ENCODE results near the gene MEGF8.

Gene MEGF8

DNA sequence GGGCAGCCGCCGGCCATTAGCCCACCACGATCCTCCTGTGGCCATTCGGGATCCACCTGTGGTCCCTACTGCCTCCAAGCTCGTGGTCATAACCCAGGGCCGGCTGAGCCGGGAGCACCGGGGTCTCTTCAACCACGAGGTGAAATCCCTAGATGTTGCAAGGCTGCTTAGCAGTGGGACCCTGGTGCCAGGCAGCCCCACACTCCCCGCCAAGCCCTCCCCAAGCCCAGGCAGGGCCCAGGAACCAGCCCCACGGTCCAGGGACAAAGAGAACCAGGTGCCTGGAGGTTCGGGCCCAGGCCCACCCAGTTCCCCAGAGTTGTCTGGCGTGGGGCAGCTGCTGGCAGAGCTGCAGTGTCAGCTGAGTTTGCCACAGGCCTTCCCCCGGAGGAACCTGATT is 15.7 kb upstream of the MEGF8 start:
- DNase-seq (ENCODE audit: low read depth) = no peak
- no peak overlapping the region for H3K4me3 ChIP-seq (ENCODE audit: low read depth, low read length)
- TF ChIP-seq, protein P1, sequence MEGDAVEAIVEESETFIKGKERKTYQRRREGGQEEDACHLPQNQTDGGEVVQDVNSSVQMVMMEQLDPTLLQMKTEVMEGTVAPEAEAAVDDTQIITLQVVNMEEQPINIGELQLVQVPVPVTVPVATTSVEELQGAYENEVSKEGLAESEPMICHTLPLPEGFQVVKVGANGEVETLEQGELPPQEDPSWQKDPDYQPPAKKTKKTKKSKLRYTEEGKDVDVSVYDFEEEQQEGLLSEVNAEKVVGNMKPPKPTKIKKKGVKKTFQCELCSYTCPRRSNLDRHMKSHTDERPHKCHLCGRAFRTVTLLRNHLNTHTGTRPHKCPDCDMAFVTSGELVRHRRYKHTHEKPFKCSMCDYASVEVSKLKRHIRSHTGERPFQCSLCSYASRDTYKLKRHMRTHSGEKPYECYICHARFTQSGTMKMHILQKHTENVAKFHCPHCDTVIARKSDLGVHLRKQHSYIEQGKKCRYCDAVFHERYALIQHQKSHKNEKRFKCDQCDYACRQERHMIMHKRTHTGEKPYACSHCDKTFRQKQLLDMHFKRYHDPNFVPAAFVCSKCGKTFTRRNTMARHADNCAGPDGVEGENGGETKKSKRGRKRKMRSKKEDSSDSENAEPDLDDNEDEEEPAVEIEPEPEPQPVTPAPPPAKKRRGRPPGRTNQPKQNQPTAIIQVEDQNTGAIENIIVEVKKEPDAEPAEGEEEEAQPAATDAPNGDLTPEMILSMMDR (IDR thresholded peaks at IDR 0.05; ENCODE audit: control insufficient read depth, extremely low read depth, insufficient read depth) = no peak

DNA sequence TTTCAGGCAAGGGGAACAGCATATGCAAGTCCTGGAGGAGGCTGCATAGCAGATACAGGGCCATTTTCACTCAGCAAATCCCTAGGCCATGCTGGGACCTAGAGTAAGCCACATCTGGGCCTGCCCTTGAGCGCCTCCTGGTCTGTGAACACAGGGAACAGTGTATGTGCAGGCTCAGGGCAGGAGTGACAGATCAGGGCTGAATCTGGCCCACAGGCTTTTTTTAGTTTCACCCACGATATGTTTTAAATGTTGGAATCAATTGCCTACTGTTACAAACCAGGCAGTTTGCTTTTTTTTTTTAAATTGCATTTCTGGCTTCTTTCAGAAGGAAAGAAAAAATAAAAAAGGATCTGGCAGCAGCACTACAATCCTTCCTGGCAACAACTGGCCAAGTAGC is 13.8 kb upstream of the MEGF8 start:
- TF ChIP-seq, protein P1 (IDR thresholded peaks at IDR 0.05; ENCODE audit: control insufficient read depth, extremely low read depth, insufficient read depth) = no peak
- no peak for DNase-seq (ENCODE audit: low read depth)
- no peak overlapping the region for H3K4me3 ChIP-seq (ENCODE audit: low read depth, low read length)

DNA sequence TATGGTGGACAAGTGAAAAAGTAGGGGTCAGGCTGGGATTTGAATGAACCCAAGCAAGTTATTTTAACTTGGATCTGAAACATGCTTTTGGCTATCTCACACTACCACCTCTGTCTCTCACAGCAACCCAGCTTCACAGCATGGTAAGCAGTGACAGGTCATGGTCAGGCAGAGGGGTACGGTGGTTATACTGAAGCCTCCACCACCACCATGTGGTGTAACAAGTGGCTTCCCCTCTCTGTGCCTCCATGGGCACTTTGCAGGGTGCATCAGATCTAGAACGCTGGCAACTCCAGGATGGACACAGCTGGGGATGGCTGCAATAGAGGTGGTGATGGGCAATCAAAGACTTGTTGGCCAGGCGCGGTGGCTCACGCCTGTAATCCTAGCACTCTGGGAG is 13.1 kb upstream of the MEGF8 start:
- DNase-seq (ENCODE audit: low read depth) = no peak

DNA sequence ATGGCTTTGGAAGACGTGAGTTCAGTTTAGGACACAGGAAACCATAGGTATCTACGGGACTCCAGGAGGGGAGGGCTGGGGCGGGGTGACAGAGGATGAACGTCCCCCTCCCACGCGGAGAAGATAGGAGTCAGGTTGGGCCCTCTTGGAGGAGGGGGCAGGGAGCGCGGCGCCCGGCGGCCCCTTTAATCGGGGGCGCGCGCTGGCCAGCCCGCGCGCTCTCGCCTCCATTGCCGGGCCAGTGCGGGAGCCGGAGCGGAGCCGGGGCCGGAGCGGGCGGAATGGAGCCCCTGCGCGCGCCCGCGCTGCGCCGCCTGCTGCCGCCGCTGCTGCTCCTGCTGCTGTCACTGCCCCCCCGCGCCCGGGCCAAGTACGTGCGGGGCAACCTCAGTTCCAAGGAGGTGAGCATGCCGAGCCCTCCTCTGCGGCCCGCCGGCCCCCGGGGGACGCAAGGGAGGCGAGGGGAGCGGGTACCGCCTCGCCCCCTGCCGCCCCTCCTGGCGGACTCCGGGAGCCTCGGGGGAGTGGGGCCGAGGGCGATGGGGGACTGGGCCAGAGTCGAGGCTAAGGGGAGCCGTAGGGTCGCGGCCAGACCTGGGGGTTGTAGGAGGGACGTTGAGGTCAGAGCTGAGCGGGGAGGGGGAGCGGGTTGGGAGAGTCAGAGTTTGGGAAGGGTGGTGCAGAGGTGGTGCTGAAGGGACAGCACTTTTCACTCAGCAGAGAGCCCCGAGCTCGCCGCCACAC is 12.2 kb upstream of the MEGF8 start, which contains the start of gene TMEM145:
TSS of gene TMEM145 (plus strand) at position 214 of the 744 bp plus-strand sequence. CDS start at position 282, 68 bp downstream.
- H3K4me3 ChIP-seq (ENCODE audit: low read depth, low read length) = peak within 1 kb of the TSS; percentile 54
- TF ChIP-seq, protein P1 (IDR thresholded peaks at IDR 0.05; ENCODE audit: control insufficient read depth, extremely low read depth, insufficient read depth) = peak; percentile 17; the same call in 1 of the 2 replicates
- no peak for DNase-seq (ENCODE audit: low read depth)

More for the DNA sequence above, 13.1 kb upstream of the MEGF8 start:
- H3K4me3 ChIP-seq (ENCODE audit: low read depth, low read length) = no peak overlapping the region
- TF ChIP-seq, protein P1 (IDR thresholded peaks at IDR 0.05; ENCODE audit: control insufficient read depth, extremely low read depth, insufficient read depth) = no peak

DNA sequence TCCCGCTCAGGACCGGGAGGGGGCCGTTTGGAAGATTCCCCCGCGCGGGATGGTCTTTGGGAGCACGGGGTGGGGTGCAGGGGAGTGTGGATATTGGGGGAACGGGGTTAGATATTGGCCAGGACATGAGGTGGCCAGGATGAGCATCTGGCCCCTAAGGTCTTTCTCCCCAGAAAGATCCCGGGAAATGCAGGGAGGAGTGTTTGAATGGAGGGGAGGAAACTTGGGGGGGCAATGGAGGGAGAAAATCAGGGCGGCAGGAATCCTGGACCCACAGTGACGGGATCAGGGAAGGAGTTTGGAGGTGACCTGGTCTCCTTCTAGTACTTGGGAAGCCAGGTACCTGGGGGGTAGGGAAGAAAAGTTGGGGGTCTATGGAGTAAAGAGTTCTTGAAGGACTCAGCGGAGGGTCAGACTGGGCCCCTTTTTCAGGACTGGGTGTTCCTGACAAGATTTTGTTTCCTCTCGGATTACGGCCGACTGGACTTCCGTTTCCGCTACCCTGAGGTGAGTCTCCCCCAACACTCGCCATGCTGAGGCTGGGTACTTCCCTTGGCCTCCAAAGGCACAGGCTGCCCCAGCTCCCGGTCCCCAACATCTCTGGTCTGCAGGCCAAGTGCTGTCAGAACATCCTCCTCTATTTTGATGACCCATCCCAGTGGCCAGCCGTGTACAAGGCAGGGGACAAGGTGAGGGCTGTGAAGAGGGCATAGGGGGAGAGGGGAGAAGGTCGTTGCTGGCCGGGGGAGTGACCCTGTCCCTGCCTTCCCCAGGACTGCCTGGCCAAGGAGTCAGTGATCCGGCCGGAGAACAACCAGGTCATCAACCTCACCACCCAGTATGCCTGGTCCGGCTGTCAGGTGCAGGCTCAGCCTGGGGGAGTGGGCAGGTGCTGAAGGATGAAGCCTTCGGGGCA is 11.3 kb upstream of the MEGF8 start:
- peak overlapping the region; percentile 54 for H3K4me3 ChIP-seq (ENCODE audit: low read depth, low read length)
- no peak for DNase-seq (ENCODE audit: low read depth)
- TF ChIP-seq, protein P1 (IDR thresholded peaks at IDR 0.05; ENCODE audit: control insufficient read depth, extremely low read depth, insufficient read depth) = no peak

DNA sequence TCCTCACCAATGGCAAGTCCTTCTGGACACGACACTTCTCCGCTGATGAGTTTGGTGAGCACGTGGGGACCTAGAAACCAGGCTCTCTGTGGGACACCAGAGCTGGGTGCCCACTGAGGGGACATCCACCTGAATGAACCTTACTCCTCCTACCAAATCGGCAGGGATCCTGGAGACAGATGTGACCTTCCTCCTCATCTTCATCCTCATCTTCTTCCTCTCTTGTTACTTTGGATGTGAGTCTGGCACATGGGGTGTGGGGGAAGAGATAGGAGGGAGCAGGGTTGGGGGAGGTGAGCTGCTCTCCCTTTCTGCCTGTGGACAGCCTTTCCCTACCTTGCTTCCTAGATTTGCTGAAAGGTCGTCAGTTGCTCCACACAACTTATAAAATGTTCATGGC is 10.4 kb upstream of the MEGF8 start:
- no peak for DNase-seq (ENCODE audit: low read depth)
- no peak overlapping the region for H3K4me3 ChIP-seq (ENCODE audit: low read depth, low read length)
- TF ChIP-seq, protein P1 (IDR thresholded peaks at IDR 0.05; ENCODE audit: control insufficient read depth, extremely low read depth, insufficient read depth) = no peak
